ENCODE measurements around the gene MUC21.
"Not testable (repeated sequence)": the region's sequence is repeated elsewhere in the genome, so short reads cannot be mapped to it uniquely, and the experiment has no call there.

The MUC21 gene

DNA sequence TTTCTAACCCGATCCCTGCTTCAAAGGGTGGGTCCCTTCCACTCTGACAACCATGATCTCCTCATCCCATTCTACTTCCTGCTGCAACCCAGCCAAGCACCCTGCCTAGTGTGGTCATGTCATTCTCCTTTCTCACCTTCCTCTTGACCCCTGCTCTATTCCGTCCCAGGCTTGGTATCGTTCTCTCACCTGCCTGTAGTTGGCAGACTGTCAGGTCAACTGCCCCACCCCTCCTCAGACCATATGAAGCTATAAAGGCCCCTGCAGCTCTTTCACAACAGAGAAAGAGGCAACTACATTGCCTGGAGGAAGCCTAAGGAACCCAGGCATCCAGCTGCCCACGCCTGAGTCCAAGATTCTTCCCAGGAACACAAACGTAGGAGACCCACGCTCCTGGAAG, at the start of gene MUC21:
Gene MUC21, plus strand, starts transcription at position 280 of the 400 bp plus-strand sequence. CDS start 241 bp downstream, outside the sequence.
- no peak for DNase-seq

DNA sequence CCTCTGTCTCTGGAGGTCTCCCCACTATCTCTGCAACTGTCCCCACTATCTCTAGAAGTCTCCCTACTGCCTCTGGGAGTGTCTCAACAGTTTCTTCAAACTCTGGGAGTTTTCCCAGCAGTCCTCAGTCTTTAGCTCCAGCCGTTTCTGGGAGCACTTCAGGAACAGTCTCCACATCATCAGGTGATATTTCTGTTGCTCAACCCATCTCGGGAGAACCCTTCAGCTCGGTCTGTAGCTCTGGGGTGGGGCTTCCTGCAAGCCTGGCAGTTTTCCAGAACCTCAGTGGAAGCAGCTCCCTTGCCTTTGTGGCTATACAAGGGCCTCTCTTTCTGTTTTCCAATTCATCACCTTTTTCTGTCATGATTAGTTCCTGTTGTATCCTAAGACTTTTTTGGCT, 48.5 kb upstream of the MUC21 start:
- no peak for DNase-seq

DNA sequence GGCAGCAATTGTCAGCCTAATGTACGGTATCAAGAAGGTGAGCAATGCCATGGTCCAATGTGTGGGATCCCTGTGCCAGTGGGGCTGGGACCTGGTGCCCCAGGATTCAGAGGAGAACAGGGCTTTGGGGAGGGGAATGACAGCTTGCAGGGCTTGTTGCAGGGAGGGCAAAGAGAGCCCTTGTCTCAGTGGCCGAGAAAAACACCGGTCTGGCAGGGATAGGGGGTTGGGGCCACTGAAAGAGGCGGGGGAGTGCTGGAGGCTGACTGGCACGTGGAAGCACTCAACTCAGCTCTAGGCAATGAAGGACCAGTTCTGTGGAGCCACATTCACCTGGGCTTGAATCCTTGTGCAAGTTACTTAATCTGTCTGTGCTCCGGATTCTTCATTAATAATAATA, 46.3 kb upstream of the MUC21 start:
- DNase-seq, result no peak

DNA sequence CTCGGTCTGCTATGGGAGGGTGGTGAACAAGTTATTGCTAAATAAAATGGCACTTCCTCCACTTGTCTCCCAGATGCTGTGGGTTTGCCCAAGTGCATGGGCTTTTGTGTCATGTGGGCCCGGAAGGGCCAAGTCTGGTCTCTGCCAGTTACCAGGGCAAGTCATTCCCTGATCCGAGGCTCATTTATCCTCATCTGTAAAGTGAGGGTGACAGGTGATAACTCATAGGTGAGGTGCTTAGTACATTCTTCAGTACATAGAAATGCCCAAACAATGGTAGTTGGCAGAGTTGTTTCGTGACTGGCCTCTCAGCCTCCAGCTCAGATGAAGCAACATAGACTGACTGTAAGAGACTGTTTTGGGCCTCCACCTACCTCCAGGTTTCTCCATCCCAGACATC, 44.8 kb upstream of the MUC21 start:
- no peak for DNase-seq

DNA sequence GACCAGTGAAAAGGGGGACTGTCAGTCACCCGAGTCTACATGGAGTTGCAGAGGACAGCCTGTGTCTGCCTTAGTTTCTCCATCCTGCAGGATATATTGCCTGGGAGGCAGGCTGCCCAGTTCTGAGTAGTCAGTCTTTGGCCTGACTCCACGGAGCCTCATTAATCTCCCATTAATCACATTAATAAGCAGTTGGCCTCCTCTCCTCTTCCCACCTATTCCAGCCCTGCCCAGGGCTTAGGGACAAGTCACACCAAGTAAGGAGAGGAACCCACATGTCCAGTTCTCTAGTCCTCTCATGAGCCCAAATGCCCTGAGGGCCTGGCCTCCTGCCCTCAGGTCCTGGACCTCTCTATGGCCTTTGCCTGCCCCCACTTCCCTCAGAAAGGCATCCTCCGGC, 44.0 kb upstream of the MUC21 start:
- DNase-seq, result no peak

DNA sequence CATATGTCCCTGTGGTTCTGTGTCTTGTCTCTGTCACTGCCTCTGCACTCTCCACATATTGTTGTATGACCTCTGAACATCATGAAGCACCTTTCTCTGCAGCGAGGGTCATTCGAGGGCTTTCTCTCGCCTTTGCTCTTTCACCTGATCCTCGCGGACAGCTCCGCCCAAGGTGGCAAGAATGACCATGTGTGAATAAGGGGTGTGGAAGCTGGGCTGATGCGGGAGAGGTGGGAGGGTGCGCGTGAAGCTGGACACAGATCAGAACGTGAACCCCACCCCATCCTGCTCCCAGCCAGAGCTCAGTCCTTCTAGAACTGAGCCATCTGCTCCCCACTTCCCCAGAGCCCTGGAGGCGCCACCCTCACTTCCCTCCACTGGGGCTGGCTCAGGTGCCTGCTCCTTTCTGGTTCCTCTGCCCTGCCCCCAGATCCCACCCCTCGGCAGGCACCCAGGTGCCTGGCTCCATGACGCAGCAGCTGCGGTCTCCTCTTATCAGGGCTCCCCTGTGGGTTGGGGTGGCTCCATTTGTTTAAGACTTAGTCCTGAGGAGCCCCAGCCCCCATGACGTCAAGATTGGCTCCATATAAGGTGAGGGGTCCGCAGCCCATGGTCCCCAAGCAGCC, 43.0 kb upstream of the MUC21 start, which contains the start of gene MUCL3:
Gene MUCL3, plus strand, starts transcription at position 613 of the 626 bp plus-strand sequence. CDS start 27 bp downstream, outside the sequence.
- DNase-seq, result no peak

DNA sequence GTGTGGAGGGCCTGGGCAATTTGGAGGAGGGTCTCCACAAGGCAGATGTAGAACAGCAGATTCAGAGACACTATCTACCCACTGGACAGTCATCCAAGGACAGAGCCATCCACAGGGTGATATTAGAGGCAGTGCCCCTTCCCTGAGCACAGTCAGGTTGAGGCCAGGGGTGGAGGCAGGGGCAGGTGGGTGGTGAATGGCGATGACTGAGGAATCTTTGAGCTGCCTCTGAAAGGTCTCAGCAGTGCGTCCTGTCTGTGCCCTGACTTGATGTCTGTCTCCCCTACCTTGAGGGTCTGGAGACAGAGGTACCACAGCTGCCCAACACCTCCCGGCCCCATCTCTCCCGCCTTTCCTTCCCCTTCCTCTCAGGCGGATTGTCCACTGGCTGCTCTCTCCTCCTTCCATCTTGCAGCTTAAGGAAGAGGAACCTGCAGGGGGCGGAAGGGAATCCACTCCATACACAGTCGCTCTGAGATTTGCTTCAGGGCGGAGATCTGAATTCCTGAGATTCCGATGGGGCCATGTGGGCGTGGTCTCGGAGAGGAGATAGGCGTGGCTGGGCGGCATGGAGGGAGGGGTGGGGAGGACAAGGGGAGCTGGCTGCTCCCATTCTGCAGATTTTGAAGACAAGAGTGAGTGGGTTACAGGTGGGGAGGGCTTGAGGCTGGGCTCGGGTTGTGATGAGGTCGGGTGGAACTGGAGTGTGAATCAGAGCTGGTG, 41.0 kb upstream of the MUC21 start:
- DNase-seq, result no peak

DNA sequence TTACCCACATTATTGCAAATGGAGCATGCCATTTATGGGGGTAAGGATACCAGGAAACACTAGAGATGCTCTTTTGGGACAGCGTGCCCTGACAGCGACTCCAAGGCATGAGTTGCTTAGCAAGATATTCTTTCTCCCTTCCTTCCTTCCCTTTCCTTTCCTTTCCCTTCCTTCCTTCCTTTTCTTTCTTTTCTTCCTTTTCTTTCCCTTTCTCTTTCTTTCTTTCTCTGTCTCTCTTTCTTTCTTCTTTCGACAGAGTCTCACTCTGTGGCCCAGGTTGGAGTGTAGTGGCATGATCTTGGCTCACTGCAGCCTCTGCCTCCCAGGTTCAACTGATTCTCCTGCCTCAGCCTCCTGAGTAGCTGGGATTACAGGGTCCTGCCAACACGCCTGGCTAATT, 39.5 kb upstream of the MUC21 start:
- no peak for DNase-seq

DNA sequence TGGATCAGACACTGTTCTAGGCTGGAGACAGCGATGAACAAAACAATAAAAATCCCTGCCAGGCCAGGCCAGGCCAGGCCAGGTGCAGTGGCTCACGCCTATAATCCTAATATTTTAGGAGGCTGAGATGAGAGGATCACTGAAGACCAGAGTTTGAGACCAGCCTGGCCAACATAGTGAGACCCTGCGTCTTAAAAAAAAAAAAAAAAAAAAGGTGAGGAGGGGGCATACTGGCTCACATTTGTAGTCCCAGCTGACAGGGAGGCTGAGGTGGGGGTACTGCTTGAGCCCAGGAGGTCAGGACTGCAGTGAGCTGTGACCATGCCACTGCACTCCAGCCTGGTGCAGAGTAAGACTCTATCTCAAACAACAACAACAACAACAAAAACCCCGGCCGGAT, 38.2 kb upstream of the MUC21 start:
- no peak for DNase-seq

DNA sequence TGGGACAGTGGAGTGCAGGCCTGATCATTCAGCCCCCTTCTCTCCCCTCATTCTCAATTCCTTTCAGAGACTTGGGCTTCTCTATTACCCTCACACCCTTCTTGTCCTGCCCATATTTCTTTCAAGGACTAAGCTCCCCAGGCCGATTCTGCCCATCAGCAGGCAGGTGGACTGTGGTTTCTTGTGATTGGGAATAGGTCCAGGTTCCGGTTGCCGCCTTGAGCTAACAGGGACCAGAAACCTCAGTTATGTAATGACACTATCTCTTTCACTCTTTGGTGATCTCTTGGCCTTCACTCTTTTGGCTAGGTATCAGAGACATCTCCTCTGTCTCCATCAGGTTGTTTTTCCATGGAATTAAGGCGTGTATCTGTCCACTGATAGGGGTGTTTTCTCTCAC, 36.3 kb upstream of the MUC21 start:
- no peak for DNase-seq

DNA sequence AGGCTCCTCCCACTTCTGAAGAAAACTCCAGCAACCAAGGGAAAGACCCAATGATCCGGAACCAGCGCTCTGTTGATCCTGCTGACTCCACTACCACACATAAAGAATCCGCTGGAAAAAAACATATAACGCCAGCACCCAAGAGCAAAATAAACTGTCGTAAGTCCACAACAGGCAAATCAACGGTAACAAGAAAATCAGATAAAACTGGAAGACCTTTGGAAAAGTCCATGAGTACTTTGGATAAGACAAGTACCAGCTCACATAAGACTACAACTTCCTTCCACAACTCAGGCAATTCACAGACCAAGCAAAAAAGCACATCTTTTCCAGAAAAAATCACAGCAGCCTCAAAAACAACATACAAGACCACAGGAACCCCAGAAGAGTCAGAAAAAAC, 34.7 kb upstream of the MUC21 start:
- no peak for DNase-seq

DNA sequence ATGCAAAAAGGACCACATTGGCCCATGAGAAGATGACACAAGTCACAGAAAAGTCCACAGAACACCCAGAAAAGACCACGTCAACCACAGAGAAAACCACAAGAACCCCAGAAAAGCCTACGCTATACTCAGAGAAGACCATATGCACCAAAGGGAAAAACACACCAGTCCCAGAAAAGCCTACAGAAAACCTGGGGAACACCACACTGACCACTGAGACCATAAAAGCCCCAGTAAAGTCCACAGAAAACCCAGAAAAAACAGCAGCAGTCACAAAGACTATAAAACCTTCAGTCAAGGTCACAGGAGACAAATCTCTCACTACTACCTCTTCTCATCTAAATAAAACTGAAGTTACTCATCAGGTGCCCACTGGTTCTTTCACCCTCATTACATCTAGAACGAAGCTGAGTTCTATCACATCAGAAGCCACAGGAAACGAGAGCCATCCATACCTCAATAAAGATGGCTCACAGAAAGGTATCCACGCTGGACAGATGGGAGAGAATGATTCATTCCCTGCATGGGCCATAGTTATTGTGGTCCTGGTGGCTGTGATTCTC, 31.5 kb upstream of the MUC21 start:
- no peak for DNase-seq

DNA sequence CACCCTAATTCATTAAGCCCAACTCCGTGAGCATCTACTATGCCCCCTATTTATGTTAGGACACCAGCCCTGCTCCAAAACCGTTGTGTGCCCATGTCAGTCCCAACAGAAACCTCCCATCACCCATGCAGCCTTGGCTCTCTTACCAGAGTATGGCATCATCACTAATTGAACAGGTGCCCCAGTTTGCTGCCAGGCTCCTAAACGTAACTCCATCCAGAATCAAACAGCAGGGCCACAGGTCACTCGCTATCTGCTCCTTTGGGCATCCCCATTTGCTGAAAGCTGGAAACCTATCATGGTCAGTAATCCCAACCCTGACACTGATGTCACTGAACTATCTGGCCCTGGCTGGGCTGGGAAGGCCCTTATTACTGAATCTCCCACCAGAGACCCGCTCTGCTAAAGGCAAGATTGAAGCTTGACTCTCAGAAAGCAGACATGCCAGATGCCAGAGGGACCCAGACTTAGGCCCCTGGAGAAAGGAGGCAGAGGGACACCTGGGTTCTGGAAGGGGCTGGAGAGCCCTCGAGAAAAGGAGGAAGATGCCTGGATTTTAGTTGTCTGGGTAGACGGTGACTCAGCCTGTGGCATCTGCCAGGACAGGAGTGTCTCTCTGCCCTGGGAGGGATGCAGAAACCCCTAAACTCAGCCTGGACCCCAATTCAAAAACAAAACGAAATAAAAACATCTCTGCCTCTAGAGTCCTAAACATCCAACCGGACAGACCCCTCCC, 28.7 kb upstream of the MUC21 start:
- no peak for DNase-seq

DNA sequence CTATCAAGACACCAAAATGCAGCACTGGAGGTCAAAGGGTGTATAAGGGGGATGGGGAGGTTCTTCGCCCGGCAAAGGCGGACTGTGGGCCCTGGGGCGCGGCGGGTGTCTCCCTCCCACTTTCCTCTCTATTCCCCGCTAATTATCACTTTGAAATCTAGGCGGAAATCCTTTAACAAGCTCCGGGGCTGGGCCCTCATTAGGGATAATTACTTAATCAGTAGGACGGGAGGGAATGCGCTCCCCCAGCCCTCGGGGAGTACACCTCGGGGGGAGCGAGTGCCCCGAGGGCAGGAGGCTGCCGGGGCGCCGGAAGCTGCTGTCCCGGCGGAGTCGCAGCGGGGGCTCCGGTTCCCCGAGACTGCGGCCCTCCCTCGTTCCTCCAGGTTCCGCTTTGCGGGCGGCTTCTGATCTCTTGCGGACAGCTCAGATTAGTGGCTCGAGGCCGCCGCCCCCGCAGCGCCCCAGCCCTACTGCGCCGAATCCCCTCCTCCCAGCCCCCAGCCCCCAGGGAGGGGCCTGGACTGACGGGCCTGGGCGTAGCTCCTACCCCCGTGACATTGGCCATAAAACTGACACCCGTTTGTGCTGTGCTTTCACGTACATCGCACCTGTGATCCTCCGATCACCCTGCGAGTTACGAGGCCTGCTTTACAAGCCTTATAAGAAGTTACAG, 28.0 kb upstream of the MUC21 start:
- peak; percentile 73 for DNase-seq

DNA sequence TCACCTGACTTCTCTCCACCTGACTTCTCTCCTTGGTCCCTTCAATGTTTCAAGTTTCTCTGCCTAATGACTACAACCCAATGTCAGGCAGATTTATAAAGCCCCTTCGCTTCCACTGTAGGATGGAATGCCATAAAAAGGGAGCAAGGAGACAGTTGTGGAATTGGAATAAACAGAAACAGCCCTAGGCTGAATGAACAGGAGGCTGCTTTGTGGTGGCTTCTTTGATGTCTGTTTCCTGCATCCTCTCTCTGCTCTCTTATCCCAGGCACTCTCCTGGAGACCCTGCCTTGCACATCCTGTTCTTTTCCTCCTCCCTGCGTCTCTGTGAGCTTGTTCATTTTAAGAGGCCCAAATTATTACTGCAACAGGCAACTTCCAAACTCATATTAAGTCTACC, 25.8 kb upstream of the MUC21 start:
- no peak for DNase-seq

DNA sequence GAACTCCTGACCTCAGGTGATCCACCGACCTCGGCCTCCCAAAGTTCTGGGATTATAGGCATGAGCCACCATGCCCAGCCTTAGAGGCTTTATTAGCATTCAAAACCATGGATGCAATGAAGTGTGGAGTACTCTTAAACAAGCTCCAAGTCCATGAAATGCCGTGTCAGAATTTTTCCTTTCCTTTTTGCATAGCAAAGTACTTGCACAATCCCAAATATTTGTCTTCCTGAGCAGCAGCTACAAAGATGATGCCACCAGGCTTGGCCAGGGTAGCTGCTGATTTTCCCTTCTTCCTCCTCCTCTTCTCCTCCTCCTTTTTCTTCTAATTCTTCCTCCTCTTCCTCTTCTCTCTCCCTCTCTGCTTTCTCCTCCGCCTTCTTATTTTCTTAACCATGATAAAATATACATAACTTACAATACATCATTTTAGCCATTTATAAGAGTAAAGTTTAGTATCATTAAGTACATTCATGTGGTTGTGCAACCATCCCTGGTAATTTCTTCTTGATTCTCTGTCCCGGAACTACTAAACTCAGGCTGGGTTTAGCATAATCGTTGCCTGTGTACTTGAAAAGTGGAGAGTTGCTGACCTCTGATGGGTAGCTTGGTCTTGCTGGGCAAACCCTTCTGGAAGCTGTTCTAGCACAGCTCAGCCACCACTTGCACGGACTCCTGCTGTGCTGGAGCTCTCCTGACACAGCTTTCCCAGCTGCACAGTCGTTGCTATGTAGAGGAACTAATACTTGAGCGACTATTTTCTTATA, 22.4 kb upstream of the MUC21 start:
- DNase-seq, result no peak

DNA sequence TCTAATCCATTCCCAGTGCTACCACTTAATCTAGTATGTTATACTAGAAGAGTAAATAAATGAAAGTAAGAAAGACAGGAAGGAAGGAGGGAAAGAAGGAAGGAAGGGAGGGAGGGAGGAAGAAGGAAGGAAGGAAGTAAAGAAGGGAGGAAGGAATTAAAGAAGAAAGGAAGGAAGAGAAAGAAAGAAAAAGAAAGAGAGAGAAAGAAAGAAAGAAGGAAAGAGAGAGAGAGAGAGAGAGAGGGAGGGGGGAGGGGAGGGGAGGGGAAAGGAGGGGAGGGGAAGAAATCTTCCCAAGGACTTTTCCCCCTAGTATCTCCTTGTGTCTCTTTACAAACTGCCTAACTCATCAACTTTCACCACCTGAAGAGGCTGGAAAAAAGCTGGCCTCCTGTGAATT, 20.8 kb upstream of the MUC21 start:
- no peak for DNase-seq

DNA sequence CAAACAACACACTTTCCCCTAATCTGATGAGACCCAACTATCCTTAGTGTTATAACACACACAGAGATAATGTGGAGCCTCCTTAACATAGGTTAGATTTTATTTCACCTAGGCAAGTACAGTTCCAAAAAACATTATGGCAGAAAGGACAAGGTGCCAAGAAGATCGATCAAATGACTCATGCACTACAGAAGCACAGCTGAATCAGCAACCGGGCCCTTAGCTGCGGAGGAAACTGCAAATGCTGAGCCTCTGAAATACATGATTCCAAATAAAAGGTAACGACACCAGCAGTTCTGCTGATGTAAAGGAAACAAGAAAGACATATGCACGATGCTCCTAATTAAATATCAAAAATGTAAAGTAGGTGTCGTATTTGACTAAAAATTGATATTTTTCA, 19.9 kb upstream of the MUC21 start:
- DNase-seq, result no peak

DNA sequence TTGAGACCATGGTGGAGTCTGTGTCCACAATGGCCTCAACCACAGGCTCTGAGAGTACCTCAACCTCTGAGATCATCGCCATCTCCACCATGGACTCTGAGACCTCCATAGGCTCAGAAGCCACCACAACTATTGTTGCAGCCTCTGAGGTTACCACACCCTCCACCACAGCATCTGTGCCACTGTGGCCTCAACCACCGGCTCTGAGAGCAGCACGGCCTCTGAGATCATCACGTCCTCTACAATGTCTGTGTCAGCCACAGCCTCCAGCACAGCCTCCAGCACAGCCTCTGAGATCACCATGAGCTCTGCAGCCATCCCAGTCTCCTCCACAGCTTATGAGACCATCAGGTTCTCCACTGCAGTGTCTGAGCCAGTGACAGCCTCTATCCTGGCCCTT, 19.4 kb upstream of the MUC21 start:
- DNase-seq, result peak; percentile 13

DNA sequence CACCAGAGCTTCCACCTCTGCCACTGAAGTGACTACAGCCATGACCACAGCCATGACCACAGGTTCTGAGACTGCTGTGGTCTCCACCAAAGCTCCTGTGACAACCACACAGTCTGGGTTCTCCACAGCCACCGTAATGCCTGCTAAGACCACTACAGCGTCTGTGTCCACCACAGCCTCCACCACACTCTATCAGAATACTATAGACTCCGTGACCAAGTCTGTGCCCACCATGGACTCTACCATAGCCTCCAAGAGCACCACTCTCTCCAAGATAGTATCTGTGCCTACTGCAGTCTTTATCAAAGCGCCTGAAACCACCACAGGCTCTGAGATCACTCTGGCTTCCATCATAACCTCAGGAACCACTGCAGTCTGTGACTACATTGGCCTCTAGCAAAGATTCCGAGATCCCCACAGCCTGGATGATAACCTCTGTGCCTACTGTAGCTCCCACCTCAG, 18.3 kb upstream of the MUC21 start:
- DNase-seq, result no peak

DNA sequence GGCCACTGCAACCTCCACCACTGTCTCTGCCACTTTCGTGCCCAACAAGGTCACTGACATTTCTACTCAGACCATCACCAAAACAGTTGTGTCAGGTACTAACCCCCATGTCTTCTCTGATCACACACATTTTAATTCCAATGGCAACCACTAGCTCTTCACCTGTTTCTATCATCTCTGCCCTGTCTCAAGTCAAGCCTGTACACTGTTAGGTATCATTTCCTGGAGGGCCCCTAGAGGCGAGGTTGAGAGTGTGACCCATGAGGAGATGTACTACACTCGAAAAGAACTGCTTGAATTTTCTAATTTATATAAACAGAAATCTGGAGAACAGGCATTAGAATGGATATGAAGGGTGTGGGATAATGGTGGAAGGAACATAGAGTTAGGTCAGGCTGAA, 17.4 kb upstream of the MUC21 start:
- DNase-seq, result no peak

DNA sequence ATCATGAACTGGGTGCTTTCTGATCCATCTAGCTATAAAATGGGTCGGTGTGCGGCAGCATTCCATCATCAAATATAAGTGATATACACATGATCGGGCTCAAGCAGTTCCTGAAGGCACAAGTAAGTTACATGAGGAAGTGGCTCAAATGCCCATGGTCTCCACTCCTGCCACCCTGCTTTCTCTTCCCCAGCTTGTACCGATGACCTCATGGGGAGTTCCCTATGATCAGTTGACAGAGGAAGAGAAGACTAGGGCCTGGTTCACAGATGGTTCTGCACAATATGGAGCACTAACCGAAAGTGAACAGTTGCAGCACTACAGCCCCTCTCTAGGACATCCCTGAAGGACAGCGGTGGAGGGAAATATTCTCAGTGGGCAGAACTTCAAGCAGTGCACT, 14.3 kb upstream of the MUC21 start:
- DNase-seq, result not testable (repeated sequence)
